ES-I3 (cell line): ENCODE measurements around the gene TMTC2.

Experiments used
- H3K36me3 ChIP-seq: 2 replicates; pipeline ENCODE4 v1.6.1; 2013; ENCODE audit warnings: mild to moderate bottlenecking, low read length, control low read depth, moderate library complexity; ENCODE audit not compliant: insufficient read depth
- H3K4me1 ChIP-seq: 2 replicates; pipeline ENCODE4 v1.6.1; 2013; ENCODE audit warnings: mild to moderate bottlenecking, control low read depth, low read length; ENCODE audit not compliant: insufficient read depth
- H3K9ac ChIP-seq: 2 replicates; pipeline ENCODE4 v1.6.1; 2013; ENCODE audit warnings: low read depth, mild to moderate bottlenecking, low read length, moderate library complexity
- H3K9me3 ChIP-seq: 2 replicates; pipeline ENCODE4 v1.6.1; 2013; ENCODE audit warnings: mild to moderate bottlenecking, low read length, moderate library complexity; ENCODE audit not compliant: control insufficient read depth, insufficient read depth

TMTC2 gene

GRCh38 chr12:83075471-83075870 is 388.8 kb downstream of the TMTC2 start:
- H3K9ac ChIP-seq, result no peak overlapping the region
- H3K36me3 ChIP-seq, result no peaks in the 10 kb centered on the region
- no peaks in the 10 kb centered on the region for H3K4me1 ChIP-seq
- H3K9me3 ChIP-seq, result no peaks in the 10 kb centered on the region

- Histone ChIP-seq H3K36me3 (no peaks in the 10 kb centered on the region), H3K9me3 (no peaks in the 10 kb centered on the region), H3K4me1 (no peaks in the 10 kb centered on the region), H3K9ac (no peak overlapping the region)
Observed at GRCh38 chr12:83077041-83077440, 390.3 kb downstream of the TMTC2 start.

- H3K9ac ChIP-seq, result no peak overlapping the region
- H3K9me3 ChIP-seq, result no peaks in the 10 kb centered on the region
- H3K36me3 ChIP-seq, result no peaks in the 10 kb centered on the region
- no peaks in the 10 kb centered on the region; the same call in 1 of the 2 replicates for H3K4me1 ChIP-seq
Observed at GRCh38 chr12:83082690-83083276, 396.1 kb downstream of the TMTC2 start.

GRCh38 chr12:83083616-83084015 is 396.9 kb downstream of the TMTC2 start:
- no peaks in the 10 kb centered on the region for H3K9me3 ChIP-seq
- no peak overlapping the region for H3K9ac ChIP-seq
- H3K36me3 ChIP-seq, result no peaks in the 10 kb centered on the region
- H3K4me1 ChIP-seq, result no peaks in the 10 kb centered on the region; the same call in 1 of the 2 replicates

- H3K36me3 ChIP-seq, result no peaks in the 10 kb centered on the region
- H3K9me3 ChIP-seq, result no peaks in the 10 kb centered on the region
- H3K9ac ChIP-seq, result no peak overlapping the region
- H3K4me1 ChIP-seq, result no peaks in the 10 kb centered on the region; the same call in 1 of the 2 replicates
Observed at GRCh38 chr12:83084516-83085234, 398.0 kb downstream of the TMTC2 start.

GRCh38 chr12:83086023-83086422 is 399.3 kb downstream of the TMTC2 start:
- no peaks in the 10 kb centered on the region for H3K9me3 ChIP-seq
- H3K36me3 ChIP-seq, result no peaks in the 10 kb centered on the region
- H3K9ac ChIP-seq, result no peak overlapping the region
- no peaks in the 10 kb centered on the region; the same call in 1 of the 2 replicates for H3K4me1 ChIP-seq

GRCh38 chr12:83089575-83089974 is 402.9 kb downstream of the TMTC2 start:
- H3K4me1 ChIP-seq, result peaks cover 10% of the 10 kb centered on the region; the same call in 1 of the 2 replicates
- H3K36me3 ChIP-seq, result no peaks in the 10 kb centered on the region
- H3K9ac ChIP-seq, result no peak overlapping the region
- no peaks in the 10 kb centered on the region for H3K9me3 ChIP-seq

GRCh38 chr12:83092129-83092528 is 405.4 kb downstream of the TMTC2 start:
- H3K36me3 ChIP-seq, result no peaks in the 10 kb centered on the region
- no peak overlapping the region for H3K9ac ChIP-seq
- H3K4me1 ChIP-seq, result peaks cover 10% of the 10 kb centered on the region; the same call in 1 of the 2 replicates
- H3K9me3 ChIP-seq, result no peaks in the 10 kb centered on the region

- H3K36me3 ChIP-seq, result no peaks in the 10 kb centered on the region
- peaks cover 10% of the 10 kb centered on the region; the same call in 1 of the 2 replicates for H3K4me1 ChIP-seq
- no peak overlapping the region for H3K9ac ChIP-seq
- H3K9me3 ChIP-seq, result no peaks in the 10 kb centered on the region
Observed at GRCh38 chr12:83092606-83093005, 405.9 kb downstream of the TMTC2 start.

GRCh38 chr12:83093426-83093825 is 406.7 kb downstream of the TMTC2 start:
- H3K9ac ChIP-seq, result no peak overlapping the region
- H3K4me1 ChIP-seq, result peaks cover 10% of the 10 kb centered on the region; the same call in 1 of the 2 replicates

GRCh38 chr12:83097643-83098342 is 411.1 kb downstream of the TMTC2 start:
- H3K36me3 ChIP-seq, result no peaks in the 10 kb centered on the region
- H3K4me1 ChIP-seq, result no peaks in the 10 kb centered on the region
- H3K9ac ChIP-seq, result no peak overlapping the region
- no peaks in the 10 kb centered on the region for H3K9me3 ChIP-seq

More at GRCh38 chr12:83093426-83093825, 406.7 kb downstream of the TMTC2 start:
- H3K36me3 ChIP-seq, result no peaks in the 10 kb centered on the region
- no peaks in the 10 kb centered on the region for H3K9me3 ChIP-seq

GRCh38 chr12:83099436-83099835 is 412.7 kb downstream of the TMTC2 start:
- H3K9ac ChIP-seq, result no peak overlapping the region
- no peaks in the 10 kb centered on the region for H3K9me3 ChIP-seq
- H3K36me3 ChIP-seq, result no peaks in the 10 kb centered on the region
- no peaks in the 10 kb centered on the region for H3K4me1 ChIP-seq

- Histone ChIP-seq H3K4me1 (no peaks in the 10 kb centered on the region), H3K9me3 (no peaks in the 10 kb centered on the region), H3K9ac (no peak overlapping the region), H3K36me3 (no peaks in the 10 kb centered on the region)
Observed at GRCh38 chr12:83102499-83102898, 415.8 kb downstream of the TMTC2 start.

- Histone ChIP-seq H3K4me1 (no peaks in the 10 kb centered on the region), H3K36me3 (no peaks in the 10 kb centered on the region), H3K9me3 (no peaks in the 10 kb centered on the region), H3K9ac (no peak overlapping the region)
Observed at GRCh38 chr12:83106873-83107272, 420.2 kb downstream of the TMTC2 start.
